Measurements from ENCODE around the gene TMCO2. TPM values are rescaled to one million over a fixed set of nuclear protein-coding genes. Genes with fewer than 3 reads are reported as not detected.

Gene TMCO2
- total and polyA plus RNA-seq, 10 donors, result 0.38 to 0.48 TPM; not detected in 8

GRCh38 chr1:40243351-40243750 lies 4.4 kb upstream of the TMCO2 start:
- intact Hi-C loops (cut with DNase I; ENCODE audit: low total_unique reads), result no loop called here

GRCh38 chr1:40244138-40244744 lies 3.5 kb upstream of the TMCO2 start:
- Histone ChIP-seq H3K9me3 (no peaks in the 10 kb centered on the region), H3K27ac (no peak overlapping the region), H3K4me3 (no peak overlapping the region), H3K27me3 (replicated peaks in 1 of 7) (no peaks in the 10 kb centered on the region), H3K36me3 (peaks cover 0 to 11% (median under 1%) of the 10 kb centered on the region in 6 donors), H3K4me1 (peaks cover 0 to 14% (median 2%) of the 10 kb centered on the region in 6 donors)
- WGBS, 5 donors, result 62 to 84% (median 75%) methylated on average over 4 of the region's 4 CpGs
- TF ChIP-seq CTCF (IDR thresholded peaks at IDR 0.05 in 8 of 11, conservative IDR thresholded peaks at IDR 0.05 in 3 of 11), result no peak
- TF ChIP-seq POLR2A (IDR thresholded peaks at IDR 0.05), result no peak
- TF ChIP-seq POLR2AphosphoS5 (IDR thresholded peaks at IDR 0.05), result no peak
- no peak for DNase-seq
- intact Hi-C loops (cut with DNase I; ENCODE audit: low total_unique reads), result no loop called here

More at GRCh38 chr1:40243351-40243750, 4.4 kb upstream of the TMCO2 start:
- peaks cover 0 to 14% (median 2%) of the 10 kb centered on the region in 6 donors for H3K4me1 ChIP-seq
- TF ChIP-seq CTCF (IDR thresholded peaks at IDR 0.05 in 8 of 11, conservative IDR thresholded peaks at IDR 0.05 in 3 of 11) (no peak), POLR2A (IDR thresholded peaks at IDR 0.05) (no peak), POLR2AphosphoS5 (IDR thresholded peaks at IDR 0.05) (no peak)
- 44 to 75% (median 52%) methylated on average over 2 of the region's 2 CpGs for WGBS, 5 donors
- H3K36me3 ChIP-seq, result peaks cover 0 to 20% (median 6%) of the 10 kb centered on the region in 6 donors
- no peak overlapping the region for H3K27ac ChIP-seq
- no peaks in the 10 kb centered on the region for H3K27me3 ChIP-seq (replicated peaks in 1 of 7)
- no peaks in the 10 kb centered on the region for H3K9me3 ChIP-seq
- no peak overlapping the region for H3K4me3 ChIP-seq
- no peak for DNase-seq

GRCh38 chr1:40245686-40246085 lies 2.1 kb upstream of the TMCO2 start:
- Histone ChIP-seq H3K27ac (no peak overlapping the region), H3K4me3 (no peak overlapping the region), H3K27me3 (replicated peaks in 1 of 7) (no peaks in the 10 kb centered on the region), H3K4me1 (peaks cover 0 to 14% (median 2%) of the 10 kb centered on the region in 6 donors), H3K36me3 (no peaks in the 10 kb centered on the region), H3K9me3 (no peaks in the 10 kb centered on the region)
- TF ChIP-seq POLR2AphosphoS5 (IDR thresholded peaks at IDR 0.05) (no peak), CTCF (IDR thresholded peaks at IDR 0.05 in 8 of 11, conservative IDR thresholded peaks at IDR 0.05 in 3 of 11) (no peak), POLR2A (IDR thresholded peaks at IDR 0.05) (no peak)
- DNase-seq, result no peak
- WGBS, 5 donors, result 86 to 99% (median 95%) methylated on average over 3 of the region's 3 CpGs
- intact Hi-C loops (cut with DNase I; ENCODE audit: low total_unique reads), result no loop called here

GRCh38 chr1:40248412-40248811 lies 675 bp downstream of the TMCO2 start:
- no peaks in the 10 kb centered on the region for H3K4me1 ChIP-seq
- no peak overlapping the region for H3K27ac ChIP-seq
- TF ChIP-seq POLR2AphosphoS5 (IDR thresholded peaks at IDR 0.05), result no peak
- intact Hi-C loops (cut with DNase I; ENCODE audit: low total_unique reads), result no loop called here
- no peaks in the 10 kb centered on the region for H3K27me3 ChIP-seq (replicated peaks in 1 of 7)
- no peaks in the 10 kb centered on the region for H3K9me3 ChIP-seq
- no peaks in the 10 kb centered on the region for H3K36me3 ChIP-seq
- no peak overlapping the region for H3K4me3 ChIP-seq
- DNase-seq, result no peak
